Measurements from ENCODE around the gene ARFGAP3.

ARFGAP3 gene

DNA sequence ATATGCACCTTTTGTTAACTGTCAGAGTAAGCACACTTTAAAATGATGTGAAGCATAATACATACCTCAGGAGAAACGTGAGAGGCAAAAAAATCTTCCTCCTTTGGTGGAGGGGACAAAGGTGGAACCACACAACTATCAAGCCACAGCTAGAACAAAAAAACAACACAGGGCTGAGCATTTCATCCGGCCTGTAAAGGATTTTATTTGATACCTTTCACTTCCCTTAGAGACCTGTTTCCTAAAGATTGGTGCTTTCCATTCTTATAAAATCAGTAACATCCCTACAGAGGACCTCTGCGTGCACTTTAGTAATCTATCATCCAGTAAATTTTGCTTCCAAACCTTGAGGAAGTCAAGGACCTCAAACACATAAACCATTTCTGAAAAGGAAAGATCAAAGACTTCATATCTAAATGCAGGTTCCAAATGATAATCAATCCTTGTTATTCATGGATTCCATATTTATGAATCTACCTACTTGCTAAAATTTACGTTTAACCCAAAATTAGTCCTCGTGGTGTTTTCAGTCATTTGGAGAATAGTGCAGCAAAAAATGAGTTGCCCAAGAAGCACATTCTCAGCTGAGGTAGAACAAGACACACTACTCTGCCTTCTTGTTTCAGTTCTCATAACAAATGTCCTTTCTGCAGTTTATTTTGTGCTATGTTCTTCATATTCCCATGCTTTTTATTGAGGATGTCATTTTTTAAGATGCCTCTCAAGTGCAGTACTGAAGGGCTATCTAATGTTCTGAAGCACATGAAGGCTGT lies 22.7 kb downstream of the ARFGAP3 start:
- no peak overlapping the region for H3K4me3 Mint-ChIP-seq
- no peaks in the 10 kb centered on the region for H3K9me3 Mint-ChIP-seq
- no peak overlapping the region for H3K27ac Mint-ChIP-seq
- no peaks in the 10 kb centered on the region for H3K4me1 Mint-ChIP-seq (ENCODE audit: low read depth)
- H3K27me3 Mint-ChIP-seq: no peaks in the 10 kb centered on the region
- intact Hi-C loops (cut with micrococcal nuclease): no loop called here
- H3K36me3 Mint-ChIP-seq (ENCODE audit: low read depth): peaks cover 78% of the 10 kb centered on the region

DNA sequence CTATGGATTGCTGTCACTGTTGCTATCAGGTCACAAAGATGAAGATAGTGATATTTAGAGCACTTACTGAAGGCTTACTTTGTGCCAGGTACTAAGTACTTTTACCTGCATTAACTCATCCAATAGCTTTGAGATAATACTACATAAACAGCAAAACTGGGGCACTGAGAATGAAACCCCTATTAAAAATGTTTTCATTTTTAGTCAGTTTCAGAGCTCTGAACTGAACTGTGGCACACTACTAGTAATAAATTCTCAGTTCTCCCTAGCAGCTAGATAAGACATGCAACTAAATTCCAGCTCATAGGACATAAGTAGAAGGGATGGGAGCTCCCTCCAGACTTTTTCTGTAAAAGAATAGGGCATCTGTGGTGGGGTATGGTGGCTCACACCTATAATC lies 24.0 kb downstream of the ARFGAP3 start:
- Mint-ChIP-seq H3K27me3 (no peaks in the 10 kb centered on the region), H3K4me1 (ENCODE audit: low read depth) (no peaks in the 10 kb centered on the region), H3K4me3 (no peak overlapping the region), H3K36me3 (ENCODE audit: low read depth) (peaks cover 91% of the 10 kb centered on the region), H3K27ac (no peak overlapping the region), H3K9me3 (no peaks in the 10 kb centered on the region)
- intact Hi-C loops (cut with micrococcal nuclease): no loop called here

DNA sequence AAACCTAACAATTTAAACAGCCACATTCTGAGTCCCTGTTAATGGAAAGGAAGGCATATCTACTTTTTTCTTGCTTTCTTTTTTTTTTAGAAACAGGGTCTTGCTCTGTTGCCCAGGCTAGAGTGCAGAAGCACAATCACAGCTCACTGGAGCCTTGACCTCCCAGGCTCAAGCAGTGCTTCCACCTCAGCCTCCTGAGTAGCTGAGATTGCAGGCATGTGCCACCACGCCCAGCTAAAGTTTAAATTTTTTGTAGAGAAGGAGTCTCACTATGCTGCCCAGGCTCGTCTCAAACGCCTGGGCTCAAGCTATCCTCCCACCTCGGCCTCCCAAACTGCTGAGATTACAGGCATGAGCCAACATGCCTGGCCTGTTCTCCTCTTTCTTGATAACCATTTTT lies 25.4 kb downstream of the ARFGAP3 start:
- no peak overlapping the region for H3K27ac Mint-ChIP-seq
- H3K4me1 Mint-ChIP-seq (ENCODE audit: low read depth): no peaks in the 10 kb centered on the region
- H3K36me3 Mint-ChIP-seq (ENCODE audit: low read depth): peaks cover 98% of the 10 kb centered on the region
- no peaks in the 10 kb centered on the region for H3K27me3 Mint-ChIP-seq
- no peaks in the 10 kb centered on the region for H3K9me3 Mint-ChIP-seq
- intact Hi-C loops (cut with micrococcal nuclease): no loop called here
- H3K4me3 Mint-ChIP-seq: no peak overlapping the region

DNA sequence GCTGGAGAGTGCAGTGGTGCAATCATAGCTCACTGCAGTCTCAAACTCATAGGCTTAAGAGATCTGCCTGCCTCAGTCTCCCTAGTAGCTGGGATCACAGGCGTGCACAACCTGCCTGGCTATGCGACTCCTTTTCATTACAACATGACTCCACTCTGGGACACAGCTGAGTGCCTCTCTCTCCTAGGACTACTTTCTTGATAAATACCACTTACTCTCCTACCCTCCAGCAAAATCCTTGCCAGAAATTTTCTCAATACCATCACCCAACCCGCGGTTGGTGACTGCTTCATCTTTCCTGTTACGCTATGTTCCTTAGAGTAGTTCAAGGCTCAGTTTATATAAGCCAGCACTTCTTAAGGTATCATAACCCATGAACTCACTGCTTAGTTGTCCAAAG lies 26.9 kb downstream of the ARFGAP3 start:
- H3K27ac Mint-ChIP-seq: no peak overlapping the region
- H3K27me3 Mint-ChIP-seq: no peaks in the 10 kb centered on the region
- intact Hi-C loops (cut with micrococcal nuclease): no loop called here
- H3K36me3 Mint-ChIP-seq (ENCODE audit: low read depth): peaks cover 95% of the 10 kb centered on the region
- H3K4me3 Mint-ChIP-seq: no peak overlapping the region
- H3K4me1 Mint-ChIP-seq (ENCODE audit: low read depth): no peaks in the 10 kb centered on the region
- H3K9me3 Mint-ChIP-seq: no peaks in the 10 kb centered on the region

DNA sequence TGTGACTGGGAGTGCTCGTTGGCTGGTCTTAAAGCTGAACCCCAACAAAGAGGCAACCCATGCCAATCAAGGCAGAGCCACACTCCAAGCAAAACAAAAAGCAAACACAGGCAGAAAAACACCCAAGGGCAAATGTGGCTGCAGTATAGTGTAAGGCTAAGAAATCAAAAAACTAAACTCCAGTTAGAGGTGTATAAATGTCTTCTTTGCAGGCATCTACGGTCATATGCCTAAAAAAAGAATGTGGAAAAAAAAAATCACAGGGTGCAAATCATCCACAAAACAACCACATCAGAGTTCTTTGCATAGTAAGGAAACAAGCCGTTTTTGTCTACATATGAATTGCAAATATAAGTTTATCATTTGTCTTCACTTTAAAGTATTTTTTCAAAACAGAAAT lies 27.8 kb downstream of the ARFGAP3 start:
- no peak overlapping the region for H3K4me3 Mint-ChIP-seq
- H3K36me3 Mint-ChIP-seq (ENCODE audit: low read depth): peaks cover 96% of the 10 kb centered on the region
- no peaks in the 10 kb centered on the region for H3K9me3 Mint-ChIP-seq
- H3K4me1 Mint-ChIP-seq (ENCODE audit: low read depth): no peaks in the 10 kb centered on the region
- intact Hi-C loops (cut with micrococcal nuclease): no loop called here
- H3K27ac Mint-ChIP-seq: no peak overlapping the region
- H3K27me3 Mint-ChIP-seq: no peaks in the 10 kb centered on the region

DNA sequence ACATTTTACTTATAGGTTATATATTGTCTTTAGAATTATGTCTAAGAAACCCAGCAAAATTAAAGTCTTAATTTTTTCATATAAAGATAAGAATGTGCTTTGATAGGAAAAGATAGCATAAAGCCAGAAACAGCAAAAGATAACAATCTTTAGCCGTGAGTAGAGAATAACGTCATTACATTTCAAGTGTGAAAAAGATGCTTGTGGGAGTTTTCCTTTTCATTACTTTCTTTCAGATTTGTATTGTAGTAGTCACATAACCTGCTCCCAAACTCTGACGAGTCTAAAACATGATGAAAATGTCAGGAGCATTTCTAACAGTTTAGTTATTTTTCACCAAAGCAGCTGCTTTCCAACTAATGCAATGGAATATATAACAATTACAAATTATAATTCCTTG lies 31.3 kb downstream of the ARFGAP3 start:
- Mint-ChIP-seq H3K27me3 (no peaks in the 10 kb centered on the region), H3K4me3 (no peak overlapping the region), H3K9me3 (no peaks in the 10 kb centered on the region), H3K36me3 (ENCODE audit: low read depth) (peaks cover 89% of the 10 kb centered on the region), H3K4me1 (ENCODE audit: low read depth) (no peaks in the 10 kb centered on the region), H3K27ac (no peak overlapping the region)
- intact Hi-C loops (cut with micrococcal nuclease): no loop called here

DNA sequence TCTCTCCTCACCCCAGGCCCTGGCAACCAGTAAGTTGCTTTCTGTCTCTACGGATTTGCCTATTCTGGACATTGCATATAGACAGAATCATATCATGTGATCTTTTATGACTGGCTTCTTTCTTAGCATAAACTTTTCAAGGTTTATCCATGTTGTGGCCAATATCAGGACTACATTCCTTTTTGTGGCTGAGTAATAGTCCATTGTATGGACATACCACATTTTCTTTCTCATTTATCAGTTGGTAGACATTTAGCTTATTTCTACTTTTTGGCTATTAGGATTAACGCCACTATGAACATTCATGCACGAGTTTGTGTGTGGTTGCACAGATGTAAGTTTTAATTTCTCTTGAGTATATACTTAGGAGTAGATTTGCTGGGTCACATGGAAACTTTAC lies 35.7 kb downstream of the ARFGAP3 start:
- Mint-ChIP-seq H3K4me3 (no peak overlapping the region), H3K9me3 (no peaks in the 10 kb centered on the region), H3K27me3 (no peaks in the 10 kb centered on the region), H3K27ac (no peak overlapping the region), H3K4me1 (ENCODE audit: low read depth) (no peaks in the 10 kb centered on the region), H3K36me3 (ENCODE audit: low read depth) (peaks cover 70% of the 10 kb centered on the region)
- intact Hi-C loops (cut with micrococcal nuclease): no loop called here

DNA sequence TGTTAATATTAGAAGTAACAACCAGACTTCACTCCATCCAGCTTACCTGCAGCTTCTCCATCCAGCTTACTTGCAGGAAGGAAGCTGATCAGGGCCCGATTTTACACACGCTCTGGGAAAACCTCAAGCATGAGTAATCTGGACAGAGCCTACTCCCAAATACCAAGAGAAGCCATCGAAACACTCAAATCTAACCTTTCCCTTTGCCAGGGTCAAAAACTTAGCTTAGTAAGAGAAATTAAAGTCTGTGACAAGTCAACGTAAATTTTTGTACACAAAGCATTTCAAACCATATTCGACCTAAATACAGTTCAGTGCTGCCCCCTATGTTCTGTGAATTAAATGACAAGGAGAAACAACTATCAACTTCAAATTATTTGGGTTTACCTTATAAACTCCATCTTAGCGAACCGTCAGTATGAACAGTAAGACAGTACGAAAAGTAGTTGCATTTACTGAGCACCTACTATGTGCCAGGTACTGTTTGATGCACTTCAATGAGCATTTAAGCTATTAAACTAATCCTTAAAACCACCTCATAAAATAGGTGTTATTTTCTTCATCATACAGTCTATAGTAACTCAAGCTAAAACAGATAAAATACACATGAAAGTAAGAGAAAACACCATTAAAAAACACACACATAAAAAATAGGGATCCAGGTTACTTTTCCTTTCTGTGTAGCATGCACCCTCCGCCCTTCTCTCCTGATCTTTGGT lies 36.9 kb downstream of the ARFGAP3 start:
- intact Hi-C loops (cut with micrococcal nuclease): no loop called here
- no peak overlapping the region for H3K4me3 Mint-ChIP-seq
- no peak overlapping the region for H3K27ac Mint-ChIP-seq
- H3K4me1 Mint-ChIP-seq (ENCODE audit: low read depth): no peaks in the 10 kb centered on the region
- no peaks in the 10 kb centered on the region for H3K9me3 Mint-ChIP-seq
- no peaks in the 10 kb centered on the region for H3K27me3 Mint-ChIP-seq
- peaks cover 72% of the 10 kb centered on the region for H3K36me3 Mint-ChIP-seq (ENCODE audit: low read depth)

DNA sequence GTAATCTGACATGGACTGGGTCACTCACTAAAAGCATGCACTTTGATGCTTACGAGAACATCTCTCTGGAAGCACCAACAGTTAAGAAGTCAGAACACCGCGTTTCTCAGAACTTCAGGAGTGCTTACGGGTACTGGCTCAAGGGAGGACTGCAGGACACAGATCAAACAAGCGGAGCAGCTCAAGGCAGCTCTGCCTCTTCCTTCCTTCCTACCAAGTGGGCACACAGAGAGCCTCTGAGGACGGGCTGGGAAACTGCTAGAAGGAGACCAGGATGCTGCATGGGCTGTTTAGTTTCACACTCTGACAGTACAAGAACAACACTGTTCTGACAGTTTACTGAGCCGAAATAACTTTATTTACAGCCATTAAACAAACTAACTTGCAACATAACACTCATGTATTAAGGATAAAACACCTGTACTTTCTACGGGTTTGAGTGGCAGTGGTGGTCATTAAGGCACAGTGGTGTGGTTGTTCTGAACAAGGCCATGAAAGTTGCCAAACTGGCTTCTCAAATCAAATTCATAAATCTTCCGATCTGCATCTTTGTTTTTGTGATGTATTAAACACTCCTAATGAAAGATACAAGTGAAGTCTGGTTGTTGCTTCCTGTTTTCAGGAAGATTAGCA lies 37.5 kb downstream of the ARFGAP3 start:
- no peak overlapping the region for H3K27ac Mint-ChIP-seq
- H3K9me3 Mint-ChIP-seq: no peaks in the 10 kb centered on the region
- intact Hi-C loops (cut with micrococcal nuclease): no loop called here
- H3K4me1 Mint-ChIP-seq (ENCODE audit: low read depth): no peaks in the 10 kb centered on the region
- peaks cover 71% of the 10 kb centered on the region for H3K36me3 Mint-ChIP-seq (ENCODE audit: low read depth)
- H3K27me3 Mint-ChIP-seq: no peaks in the 10 kb centered on the region
- no peak overlapping the region for H3K4me3 Mint-ChIP-seq

DNA sequence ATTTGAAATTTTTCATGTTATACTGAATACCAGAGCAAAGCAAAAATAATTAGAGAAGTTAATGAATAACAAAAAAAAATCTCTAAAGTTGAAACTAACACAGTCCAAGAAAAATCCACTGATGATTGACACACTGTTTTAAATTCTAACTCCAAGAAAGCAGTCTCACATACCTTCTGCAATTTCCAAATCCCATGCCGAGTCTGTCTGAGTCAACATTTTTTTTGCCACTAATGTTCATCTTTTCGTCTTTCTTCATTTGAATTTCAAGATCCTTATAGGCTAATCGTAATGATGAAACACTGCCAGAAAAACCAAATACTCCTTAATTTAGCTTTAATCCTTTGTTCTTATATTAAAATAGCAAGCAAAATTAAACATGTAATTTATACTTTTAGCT lies 39.5 kb downstream of the ARFGAP3 start:
- no peak overlapping the region for H3K27ac Mint-ChIP-seq
- no peak overlapping the region for H3K4me3 Mint-ChIP-seq
- intact Hi-C loops (cut with micrococcal nuclease): no loop called here
- H3K27me3 Mint-ChIP-seq: no peaks in the 10 kb centered on the region
- H3K36me3 Mint-ChIP-seq (ENCODE audit: low read depth): peaks cover 72% of the 10 kb centered on the region
- no peaks in the 10 kb centered on the region for H3K9me3 Mint-ChIP-seq
- no peaks in the 10 kb centered on the region for H3K4me1 Mint-ChIP-seq (ENCODE audit: low read depth)

DNA sequence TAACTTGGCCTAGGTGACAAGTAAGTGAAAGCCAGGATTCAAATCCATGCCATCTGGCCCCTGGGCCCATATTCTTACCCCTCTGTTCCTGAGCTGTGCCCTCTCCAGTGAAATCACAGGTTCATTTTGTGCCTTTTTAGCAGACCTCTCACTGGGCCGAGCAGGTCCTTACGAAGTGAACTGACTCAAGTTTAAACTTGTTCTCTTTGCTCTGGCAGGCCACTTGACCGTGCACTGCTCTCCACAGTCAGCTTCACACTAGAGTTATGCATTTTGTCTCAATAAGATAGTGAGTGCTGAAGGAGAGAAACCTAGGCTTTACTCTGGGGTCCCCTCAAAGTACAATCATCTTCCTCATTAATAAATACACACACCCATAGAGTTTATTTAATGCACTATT lies 40.7 kb downstream of the ARFGAP3 start:
- Mint-ChIP-seq H3K9me3 (no peaks in the 10 kb centered on the region), H3K27me3 (no peaks in the 10 kb centered on the region), H3K36me3 (ENCODE audit: low read depth) (peaks cover 73% of the 10 kb centered on the region), H3K4me1 (ENCODE audit: low read depth) (no peaks in the 10 kb centered on the region), H3K4me3 (no peak overlapping the region), H3K27ac (no peak overlapping the region)
- intact Hi-C loops (cut with micrococcal nuclease): no loop called here

DNA sequence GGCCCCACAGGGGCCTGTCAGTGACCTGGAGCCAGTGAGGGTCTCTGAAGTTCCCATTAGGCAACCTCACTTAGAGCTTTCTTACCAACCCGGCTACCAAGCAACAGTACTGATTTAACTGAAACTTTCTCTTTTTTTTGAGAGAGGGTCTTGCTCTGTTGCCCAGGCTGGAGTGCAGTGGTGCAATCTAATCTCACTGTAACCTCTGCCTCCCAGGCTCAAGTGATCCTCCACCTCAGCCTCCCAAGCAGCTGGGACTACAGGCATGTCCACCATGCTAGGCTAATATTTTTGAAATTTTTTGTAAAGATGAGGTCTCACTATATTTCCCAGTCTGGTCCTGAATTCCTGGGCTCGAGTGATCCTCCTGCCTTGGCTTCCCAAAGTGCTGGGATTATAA lies 42.5 kb downstream of the ARFGAP3 start:
- H3K27ac Mint-ChIP-seq: no peak overlapping the region
- H3K27me3 Mint-ChIP-seq: no peaks in the 10 kb centered on the region
- H3K9me3 Mint-ChIP-seq: no peaks in the 10 kb centered on the region
- no peaks in the 10 kb centered on the region for H3K4me1 Mint-ChIP-seq (ENCODE audit: low read depth)
- peaks cover 76% of the 10 kb centered on the region for H3K36me3 Mint-ChIP-seq (ENCODE audit: low read depth)
- no peak overlapping the region for H3K4me3 Mint-ChIP-seq
- intact Hi-C loops (cut with micrococcal nuclease): no loop called here

DNA sequence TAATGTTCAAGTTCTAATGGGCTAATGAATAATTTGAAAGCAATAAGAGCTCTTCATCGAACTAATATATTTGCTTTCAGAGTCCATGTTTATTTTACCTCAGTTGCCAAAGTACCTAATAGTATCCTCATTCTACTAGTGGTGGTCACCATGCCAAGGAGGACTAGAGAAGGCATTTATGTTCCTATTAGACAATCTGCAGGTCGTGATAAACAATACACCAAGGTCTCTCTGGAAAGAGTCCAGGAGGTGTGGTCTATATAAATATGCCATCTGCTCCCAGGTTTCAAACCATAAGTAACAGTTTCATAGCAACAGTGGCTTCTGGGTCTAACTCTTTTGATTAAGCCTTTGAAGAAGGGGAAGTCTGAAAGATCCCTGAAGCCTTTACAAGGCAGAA lies 42.9 kb downstream of the ARFGAP3 start:
- Mint-ChIP-seq H3K27me3 (no peaks in the 10 kb centered on the region), H3K4me3 (no peak overlapping the region), H3K36me3 (ENCODE audit: low read depth) (peaks cover 80% of the 10 kb centered on the region), H3K27ac (no peak overlapping the region), H3K9me3 (no peaks in the 10 kb centered on the region), H3K4me1 (ENCODE audit: low read depth) (no peaks in the 10 kb centered on the region)
- intact Hi-C loops (cut with micrococcal nuclease): no loop called here

DNA sequence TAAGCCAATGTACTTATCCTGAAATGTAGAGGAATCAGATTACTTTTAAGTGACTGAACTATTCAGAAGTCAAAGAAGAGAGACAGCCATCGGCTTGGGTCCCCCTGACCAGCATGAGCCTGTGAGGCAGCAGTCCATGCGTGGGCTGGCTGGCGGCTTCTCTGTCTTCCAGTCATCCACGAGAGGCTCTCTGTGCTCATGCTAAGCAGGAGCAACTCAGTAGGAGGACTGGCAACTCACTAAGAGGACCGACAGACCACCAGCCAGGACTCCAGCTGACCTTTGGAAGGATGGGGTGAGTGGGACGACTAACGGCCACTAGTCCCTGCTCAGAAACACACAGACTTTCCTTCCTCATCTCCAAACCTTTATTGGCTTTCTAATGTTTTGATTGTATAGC lies 43.6 kb downstream of the ARFGAP3 start:
- no peaks in the 10 kb centered on the region for H3K9me3 Mint-ChIP-seq
- peaks cover 86% of the 10 kb centered on the region for H3K36me3 Mint-ChIP-seq (ENCODE audit: low read depth)
- no peak overlapping the region for H3K4me3 Mint-ChIP-seq
- H3K27ac Mint-ChIP-seq: no peak overlapping the region
- peaks cover 3% of the 10 kb centered on the region for H3K4me1 Mint-ChIP-seq (ENCODE audit: low read depth)
- intact Hi-C loops (cut with micrococcal nuclease): no loop called here
- H3K27me3 Mint-ChIP-seq: no peaks in the 10 kb centered on the region

All from dendritic cell treated with granulocyte-macrophage colony-stimulating factor and Interleukin-4, amounts not matched to agents 40 ng/mL and 50 ng/mL, for 4 days (primary cell).